ENCODE measurements around the gene ZNF487. TPM values are rescaled to one million over a fixed set of nuclear protein-coding genes. Genes with fewer than 3 reads are reported as not detected.

The ZNF487 gene
- total RNA-seq, 1 donor from 2014 or later = 2.2 TPM

DNA sequence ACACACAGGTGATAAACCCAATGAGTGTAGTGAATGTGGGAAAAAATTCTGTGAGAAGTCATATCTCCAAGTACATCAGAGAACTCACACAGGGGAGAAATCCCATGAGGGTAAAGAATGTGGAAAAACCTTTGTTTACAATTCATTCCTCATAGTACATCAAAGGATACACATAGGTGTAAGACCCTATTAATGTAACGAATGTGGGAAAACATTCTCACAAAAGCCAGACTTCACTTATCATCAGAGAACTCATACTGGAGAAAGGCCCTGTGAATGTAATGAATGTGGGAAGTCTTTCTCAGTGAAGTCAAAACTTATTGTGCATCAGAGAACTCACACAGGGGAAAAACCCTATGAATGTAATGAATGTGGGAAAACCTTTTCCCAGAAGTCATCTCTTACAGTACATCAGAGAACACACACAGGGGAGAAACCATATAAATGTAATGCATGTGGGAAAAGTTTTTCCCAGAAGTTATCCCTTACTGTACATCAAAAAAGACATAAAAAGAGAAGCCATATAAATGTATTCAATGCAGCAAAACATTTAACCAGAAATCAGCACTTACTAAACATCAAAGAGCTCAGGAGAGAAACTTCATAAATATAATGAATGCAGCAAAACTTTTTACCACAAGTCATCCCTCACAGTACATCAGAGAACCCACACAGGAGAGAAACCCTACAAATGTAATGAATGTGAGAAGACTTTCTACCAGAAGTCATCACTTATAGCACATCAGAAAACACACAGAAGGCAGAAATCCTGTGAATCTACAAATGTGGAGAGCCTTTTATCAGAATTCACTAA is 87.7 kb downstream of the ZNF487 start:
- no peak overlapping the region for H3K4me3 Mint-ChIP-seq (ENCODE audit: low read depth)
- no peaks in the 10 kb centered on the region for H3K4me1 Mint-ChIP-seq (ENCODE audit: low read depth)
- H3K27ac Mint-ChIP-seq = no peak overlapping the region
- intact Hi-C loops (cut with micrococcal nuclease) = no loop called here
- no peak for DNase-seq (ENCODE audit: low spot score)
- peaks cover 83% of the 10 kb centered on the region for H3K9me3 Mint-ChIP-seq
- peaks cover 8% of the 10 kb centered on the region for H3K36me3 Mint-ChIP-seq (ENCODE audit: low read depth)
- H3K27me3 Mint-ChIP-seq (ENCODE audit: low read depth) = no peaks in the 10 kb centered on the region

Other genes starting within 250 kb of the ZNF487 start
- gene RASGEF1A, start 170.0 kb upstream of the ZNF487 start, total RNA-seq = 1.1 and 1.6 TPM in 2 replicates
- not detected in 2 replicates for gene FXYD4, start 65.5 kb upstream of the ZNF487 start, total RNA-seq
- gene HNRNPF, start 27.9 kb upstream of the ZNF487 start, total RNA-seq = 503 and 520 TPM in 2 replicates
- gene ZNF239, start 137.5 kb downstream of the ZNF487 start, total RNA-seq = 0.66 and 0.97 TPM in 2 replicates
- gene ZNF485, start 169.3 kb downstream of the ZNF487 start, total RNA-seq = 5.6 and 6.5 TPM in 2 replicates
- 12.1 and 12.9 TPM in 2 replicates for gene ZNF32, start 211.8 kb downstream of the ZNF487 start, total RNA-seq